ENCODE data around the gene USP36.
"Not testable (repeated sequence)": the region's sequence is repeated elsewhere in the genome, so short reads cannot be mapped to it uniquely, and the experiment has no call there.

The USP36 gene

GRCh38 chr17:78781104-78781892 is 59.3 kb downstream of the USP36 start:
- DNase-seq (ENCODE audit: low read depth), result peak; percentile 34
- no peak for TF ChIP-seq CTCF (IDR thresholded peaks at IDR 0.05; ENCODE audit: insufficient read depth, low read depth, low read length, missing control alignments)

GRCh38 chr17:78780335-78780734 is 60.3 kb downstream of the USP36 start:
- no peak overlapping the region for H3K4me3 ChIP-seq (ENCODE audit: low read length)
- no peak for DNase-seq (ENCODE audit: low read depth)
- TF ChIP-seq CTCF (IDR thresholded peaks at IDR 0.05; ENCODE audit: insufficient read depth, low read depth, low read length, missing control alignments), result no peak

More at GRCh38 chr17:78781104-78781892, 59.3 kb downstream of the USP36 start:
- H3K4me3 ChIP-seq (ENCODE audit: low read length), result peak overlapping the region; percentile 66

- peak; percentile 39 for DNase-seq (ENCODE audit: low read depth)
- TF ChIP-seq CTCF (IDR thresholded peaks at IDR 0.05; ENCODE audit: insufficient read depth, low read depth, low read length, missing control alignments), result no peak
- no peak overlapping the region for H3K4me3 ChIP-seq (ENCODE audit: low read length)
These were observed 60.8 kb downstream of the USP36 start for GRCh38 chr17:78779850-78780249.

GRCh38 chr17:78779286-78779651 is 61.3 kb downstream of the USP36 start:
- not testable (repeated sequence) for DNase-seq (ENCODE audit: low read depth); H3K4me3 ChIP-seq (ENCODE audit: low read length)

GRCh38 chr17:78777881-78778280 is 62.7 kb downstream of the USP36 start:
- H3K4me3 ChIP-seq (ENCODE audit: low read length), result no peak overlapping the region
- DNase-seq (ENCODE audit: low read depth), result no peak
- TF ChIP-seq CTCF (IDR thresholded peaks at IDR 0.05; ENCODE audit: insufficient read depth, low read depth, low read length, missing control alignments), result no peak

GRCh38 chr17:78774956-78775571 is 65.5 kb downstream of the USP36 start:
- H3K4me3 ChIP-seq (ENCODE audit: low read length), result peak overlapping the region; percentile 26
- TF ChIP-seq CTCF (IDR thresholded peaks at IDR 0.05; ENCODE audit: insufficient read depth, low read depth, low read length, missing control alignments), result no peak

GRCh38 chr17:78774453-78774852 is 66.2 kb downstream of the USP36 start:
- TF ChIP-seq CTCF (IDR thresholded peaks at IDR 0.05; ENCODE audit: insufficient read depth, low read depth, low read length, missing control alignments), result no peak
- peak; percentile 39 for DNase-seq (ENCODE audit: low read depth)
- H3K4me3 ChIP-seq (ENCODE audit: low read length), result peak overlapping the region; percentile 26

More at GRCh38 chr17:78774956-78775571, 65.5 kb downstream of the USP36 start:
- no peak for DNase-seq (ENCODE audit: low read depth)
